LNCAP (cell line): ENCODE measurements around the gene MRGPRF.

ENCODE experiments used
- TF ChIP-seq, protein P1 (sequence below): fragments of 450-650 bp; IDR thresholded peaks from 2 replicates; pipeline ENCODE4 v1.5.1; 2017; ENCODE audit warnings: mild to moderate bottlenecking

Gene MRGPRF

DNA sequence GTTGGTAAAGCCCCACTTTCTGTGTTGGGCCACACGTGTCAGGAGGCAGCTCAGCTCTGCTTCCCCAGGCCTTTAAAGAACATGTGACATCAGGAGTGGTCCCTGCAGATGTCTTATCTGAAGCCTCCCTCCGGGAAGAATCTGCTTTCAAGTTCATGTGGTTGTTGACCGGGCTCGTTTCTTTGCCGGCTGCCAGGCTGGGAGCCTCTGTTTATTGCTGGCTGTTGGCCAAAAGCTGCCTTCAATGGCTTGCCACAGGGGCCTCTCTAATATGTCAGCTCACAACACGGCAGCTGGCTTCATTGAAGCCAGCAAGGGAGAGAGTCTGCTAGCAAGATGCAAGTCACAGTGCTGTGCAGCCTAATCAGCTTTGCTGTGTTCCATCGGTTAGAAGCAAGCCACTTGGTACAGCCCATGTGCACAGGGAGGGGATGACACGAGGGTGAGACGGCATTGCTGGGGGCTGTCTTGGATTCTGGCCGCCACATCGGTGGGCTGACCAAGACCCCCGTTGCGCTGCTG is 14.6 kb downstream of the MRGPRF start:
- TF ChIP-seq, protein P1, sequence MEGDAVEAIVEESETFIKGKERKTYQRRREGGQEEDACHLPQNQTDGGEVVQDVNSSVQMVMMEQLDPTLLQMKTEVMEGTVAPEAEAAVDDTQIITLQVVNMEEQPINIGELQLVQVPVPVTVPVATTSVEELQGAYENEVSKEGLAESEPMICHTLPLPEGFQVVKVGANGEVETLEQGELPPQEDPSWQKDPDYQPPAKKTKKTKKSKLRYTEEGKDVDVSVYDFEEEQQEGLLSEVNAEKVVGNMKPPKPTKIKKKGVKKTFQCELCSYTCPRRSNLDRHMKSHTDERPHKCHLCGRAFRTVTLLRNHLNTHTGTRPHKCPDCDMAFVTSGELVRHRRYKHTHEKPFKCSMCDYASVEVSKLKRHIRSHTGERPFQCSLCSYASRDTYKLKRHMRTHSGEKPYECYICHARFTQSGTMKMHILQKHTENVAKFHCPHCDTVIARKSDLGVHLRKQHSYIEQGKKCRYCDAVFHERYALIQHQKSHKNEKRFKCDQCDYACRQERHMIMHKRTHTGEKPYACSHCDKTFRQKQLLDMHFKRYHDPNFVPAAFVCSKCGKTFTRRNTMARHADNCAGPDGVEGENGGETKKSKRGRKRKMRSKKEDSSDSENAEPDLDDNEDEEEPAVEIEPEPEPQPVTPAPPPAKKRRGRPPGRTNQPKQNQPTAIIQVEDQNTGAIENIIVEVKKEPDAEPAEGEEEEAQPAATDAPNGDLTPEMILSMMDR: no peak

DNA sequence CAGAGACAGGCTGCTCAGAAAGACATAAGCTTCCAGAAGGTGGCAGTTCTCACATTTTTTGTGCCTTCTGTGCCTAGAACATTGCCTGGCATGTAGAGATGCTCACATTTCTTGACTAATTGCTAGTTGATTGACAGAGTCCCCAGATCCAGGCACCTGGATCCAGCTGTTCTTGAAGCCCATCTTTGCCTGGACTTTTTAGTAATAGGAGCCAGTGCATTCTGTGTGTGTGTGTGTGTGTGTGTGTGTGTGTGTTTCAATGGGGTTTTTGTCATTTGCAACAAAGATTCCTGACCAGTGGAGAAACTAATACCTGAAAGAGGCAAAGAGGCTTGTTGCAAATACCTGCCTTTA is 15.1 kb downstream of the MRGPRF start:
- TF ChIP-seq, protein P1: no peak

DNA sequence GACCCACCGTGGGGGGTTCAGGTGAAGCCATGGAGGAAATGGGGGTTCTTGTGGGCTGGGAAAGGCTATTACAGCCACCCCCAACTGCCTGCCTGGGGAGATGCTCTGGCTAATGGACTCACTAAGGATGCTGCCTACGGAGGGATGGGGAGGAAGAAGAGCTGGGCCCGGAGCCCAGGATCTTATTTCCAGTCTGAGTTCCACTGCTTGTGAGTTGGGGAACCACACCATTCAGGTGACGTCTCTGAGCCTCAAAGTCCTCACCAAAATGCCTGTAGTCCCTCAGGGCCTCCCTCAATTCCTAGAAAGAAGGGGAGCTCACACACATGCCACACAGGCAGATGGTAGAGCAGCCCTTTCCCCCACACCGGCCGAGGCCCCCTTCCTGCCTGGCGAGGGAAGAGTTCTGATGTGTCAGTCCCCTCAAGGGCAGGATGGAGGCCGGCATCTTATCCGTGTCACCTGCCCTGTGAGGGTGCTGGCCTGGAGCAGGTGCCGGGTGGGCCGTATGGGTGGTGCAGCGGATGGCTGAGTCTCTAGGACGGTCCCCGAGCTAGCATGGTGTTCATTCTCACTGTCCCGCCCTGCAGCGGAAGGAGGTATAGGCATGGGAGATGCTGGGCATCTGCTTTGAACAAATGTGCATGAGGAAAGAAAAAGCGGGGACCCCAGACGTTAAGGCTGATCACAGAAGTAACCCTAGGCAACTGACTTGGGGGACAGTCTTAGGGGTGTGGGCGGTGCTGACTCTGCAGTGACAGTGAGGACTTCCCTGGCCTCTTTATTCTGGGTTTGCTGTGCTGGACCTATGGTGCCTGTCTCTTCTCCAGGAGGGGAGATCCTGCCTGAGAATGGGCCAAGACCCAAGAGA is 15.7 kb downstream of the MRGPRF start:
- TF ChIP-seq, protein P1: no peak

DNA sequence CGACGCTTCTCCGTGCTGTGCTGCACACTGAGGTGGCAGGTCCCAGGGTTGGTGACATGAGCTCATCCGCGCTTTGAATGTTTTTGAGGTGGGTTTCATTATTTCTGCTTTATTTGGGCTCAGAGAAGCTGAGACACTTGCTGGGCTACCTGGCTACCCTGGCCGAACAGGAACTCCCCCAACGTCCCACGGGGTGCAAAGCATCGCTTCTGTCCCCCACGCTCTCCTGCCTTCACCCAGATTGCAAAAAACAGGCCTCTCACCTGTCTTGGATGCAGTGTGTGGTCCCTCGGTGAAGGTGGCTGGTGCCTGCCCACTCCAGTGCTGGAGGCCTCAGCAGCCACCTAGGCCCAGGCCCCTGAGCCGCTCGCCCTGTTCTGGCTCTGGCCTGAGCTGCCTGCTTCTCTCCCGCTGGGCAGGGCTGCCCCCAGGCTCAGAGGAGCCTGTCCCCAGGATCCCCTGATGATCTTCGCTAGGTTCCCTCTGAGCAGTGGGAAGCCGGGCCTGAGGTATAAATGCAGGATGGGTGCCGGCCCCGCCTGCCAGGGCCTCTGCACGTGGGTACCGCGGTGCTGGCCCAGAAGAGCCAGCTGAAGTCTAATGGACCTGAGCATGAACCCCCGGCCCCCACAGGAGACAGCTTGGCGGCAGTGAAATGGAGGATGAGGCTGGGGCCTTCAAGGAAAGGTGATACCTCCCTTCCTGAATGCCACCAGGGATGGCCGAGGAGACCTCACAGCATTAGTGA is 16.5 kb downstream of the MRGPRF start:
- TF ChIP-seq, protein P1: no peak

DNA sequence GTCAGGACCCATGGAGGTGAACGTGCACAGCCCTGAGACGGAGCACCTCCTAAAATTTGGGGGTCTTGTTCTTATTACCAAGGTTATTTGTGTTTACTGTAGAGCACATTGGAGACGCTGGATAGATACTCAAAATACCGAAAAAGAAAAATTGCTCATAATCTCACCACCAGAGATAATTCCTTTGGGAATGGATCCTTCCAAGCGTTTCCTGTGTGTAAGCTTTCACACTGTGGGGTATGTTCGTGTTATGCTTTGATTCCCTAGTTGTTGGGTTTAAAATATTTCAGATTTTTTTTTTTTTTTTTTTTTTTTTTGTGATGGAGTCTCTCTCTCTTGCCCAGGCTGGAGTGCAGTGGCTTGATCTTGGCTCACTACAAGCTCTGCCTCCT is 18.2 kb downstream of the MRGPRF start:
- TF ChIP-seq, protein P1: no peak

DNA sequence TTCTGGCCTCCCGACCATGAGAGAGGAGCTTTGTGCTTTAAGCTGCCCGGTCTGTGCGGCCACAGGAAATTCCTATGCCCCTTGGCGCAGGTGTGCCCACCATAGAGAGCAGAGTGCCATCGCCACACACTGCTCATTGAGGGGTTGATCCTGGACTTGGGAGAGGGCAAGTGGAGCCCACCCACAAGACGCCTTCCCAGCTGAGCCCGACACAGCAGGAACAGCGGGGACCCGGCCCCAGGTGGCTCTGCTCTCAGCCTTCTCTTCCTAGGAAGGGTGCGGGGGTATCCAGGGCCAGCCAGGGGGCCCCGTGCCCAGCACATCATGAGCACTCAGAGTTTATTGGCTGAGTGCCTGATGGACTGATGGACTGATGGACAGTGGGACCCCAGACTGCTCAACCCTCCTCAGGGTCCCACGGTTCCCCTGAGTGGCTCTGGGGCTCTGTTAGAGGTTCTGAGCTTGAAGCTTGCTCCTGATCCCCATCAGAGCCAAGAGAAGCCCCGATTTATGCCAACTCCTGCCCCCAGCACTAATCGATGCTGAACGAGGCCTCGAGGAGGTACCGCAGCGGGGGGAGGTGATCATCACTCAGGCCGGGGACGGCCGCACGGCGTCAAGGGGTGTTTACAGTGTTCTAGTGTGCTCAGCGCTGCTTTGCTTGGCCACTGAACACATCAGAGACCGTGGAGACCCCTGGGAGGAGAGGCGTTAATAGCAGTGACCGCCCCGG is 18.7 kb downstream of the MRGPRF start:
- TF ChIP-seq, protein P1: no peak

DNA sequence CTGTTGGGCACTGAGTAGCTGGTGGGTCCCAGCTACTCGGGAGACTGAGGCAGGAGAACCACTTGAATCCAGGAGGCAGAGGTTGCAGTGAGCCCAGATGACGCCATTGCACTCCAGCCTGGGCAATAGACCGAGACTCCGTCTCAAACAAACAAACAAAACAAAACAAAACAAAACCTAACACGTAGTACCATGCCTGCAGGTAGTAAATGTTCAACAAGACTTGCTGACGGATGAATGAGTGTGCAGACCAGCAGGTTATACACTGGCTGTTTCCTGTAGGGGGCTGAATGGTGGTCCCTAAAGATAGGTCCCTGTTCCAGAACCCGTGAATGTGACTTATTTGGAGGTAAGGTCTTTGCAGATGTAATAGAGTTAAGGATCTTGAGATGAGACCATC is 19.5 kb downstream of the MRGPRF start:
- TF ChIP-seq, protein P1: no peak
